GM21528 (cell line): ENCODE data around the gene KCNK3.
"Not testable (repeated sequence)": the region's sequence is repeated elsewhere in the genome, so short reads cannot be mapped to it uniquely, and the experiment has no call there.

ENCODE experiments used
- ATAC-seq: cut with Tn5 transposase; IDR thresholded peaks from one replicate; pipeline ENCODE4 v1.9.1; 2021; ENCODE audit warnings: mild to moderate bottlenecking, moderate library complexity; ENCODE audit not compliant: unreplicated experiment, low FRiP score

The KCNK3 gene

DNA sequence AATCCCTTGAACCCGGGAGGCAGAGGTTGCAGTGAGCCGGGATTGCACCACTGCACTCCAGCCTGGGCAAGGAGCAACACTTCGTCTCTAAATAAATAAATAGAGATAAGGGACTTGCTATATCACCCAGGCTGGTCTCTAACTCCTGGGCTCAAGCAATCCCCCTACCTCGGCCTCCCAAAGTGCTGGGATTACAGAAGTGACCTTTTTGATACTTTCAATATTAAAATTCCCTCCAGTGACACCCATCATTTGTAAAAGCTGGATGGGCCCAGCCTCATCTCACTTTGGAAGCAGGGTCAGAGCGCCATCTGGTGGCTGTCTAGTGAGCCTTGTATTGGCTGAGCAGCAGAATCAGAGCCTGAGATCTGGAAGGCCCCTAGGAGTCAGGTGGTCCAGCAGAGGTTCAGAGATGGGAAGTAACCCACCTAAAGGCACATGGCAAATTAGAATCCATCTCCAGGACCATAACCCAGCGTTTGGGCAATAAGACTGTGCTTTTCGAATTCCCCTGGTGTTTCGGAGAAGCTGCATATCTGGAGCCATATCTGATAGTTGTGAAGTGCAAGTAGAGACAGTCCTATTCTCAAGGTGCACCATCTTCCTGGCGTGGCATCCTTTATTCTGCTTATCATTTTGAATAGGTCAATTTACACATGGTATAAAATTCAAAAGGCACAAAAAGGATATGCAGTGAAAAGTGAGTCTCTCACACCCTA, 53.2 kb downstream of the KCNK3 start:
- ATAC-seq, result no peak

- ATAC-seq, result no peak
Observed at GRCh38 chr2:26746934-26747333, 54.4 kb downstream of the KCNK3 start.

DNA sequence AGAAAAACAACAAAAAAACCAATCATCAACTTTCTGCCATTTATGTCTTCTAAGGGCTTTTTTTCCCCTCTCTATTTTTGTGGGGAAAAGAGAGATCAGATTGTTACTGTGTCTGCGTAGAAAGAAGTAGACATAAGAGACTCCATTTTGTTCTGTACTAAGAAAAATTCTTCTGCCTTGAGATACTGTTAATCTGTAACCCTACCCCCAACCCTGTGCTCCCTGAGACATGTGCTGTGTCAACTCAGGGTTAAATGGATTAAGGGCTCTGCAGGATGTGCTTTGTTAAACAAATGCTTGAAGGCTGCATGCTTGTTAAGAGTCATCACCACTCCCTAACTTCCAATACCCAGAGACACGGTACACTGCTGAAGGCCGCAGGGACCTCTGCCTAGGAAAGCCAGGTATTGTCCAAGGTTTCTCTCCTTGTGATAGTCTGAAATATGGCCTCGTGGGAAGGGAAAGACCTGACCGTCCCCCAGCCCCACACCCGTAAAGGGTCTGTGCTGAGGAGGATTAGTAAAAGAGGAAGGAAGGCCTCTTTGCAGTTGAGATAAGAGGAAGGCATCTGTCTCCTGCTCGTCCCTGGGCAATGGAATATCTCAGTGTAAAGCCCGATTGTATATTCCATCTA, 57.4 kb downstream of the KCNK3 start:
- ATAC-seq, result not testable (repeated sequence)

GRCh38 chr2:26750467-26750866, 57.9 kb downstream of the KCNK3 start:
- not testable (repeated sequence) for ATAC-seq

DNA sequence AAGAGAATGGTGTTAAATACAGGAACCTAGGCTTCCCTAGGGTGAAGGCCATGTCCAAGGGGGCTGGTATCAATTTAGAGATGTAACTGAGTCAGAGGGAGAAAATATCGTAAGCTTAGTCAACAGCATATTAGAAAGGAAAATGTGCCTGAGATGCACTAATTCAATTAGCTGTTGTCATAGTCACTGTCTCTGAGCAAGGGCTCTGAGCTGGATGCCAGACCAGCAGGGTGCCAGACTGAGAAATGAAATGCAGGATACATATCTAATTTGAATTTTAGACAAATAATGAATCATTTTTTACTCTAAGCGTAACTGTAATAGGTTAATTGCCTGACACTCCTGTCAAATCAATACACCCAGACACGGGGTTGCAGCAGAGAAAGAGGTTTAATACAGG, 60.1 kb downstream of the KCNK3 start:
- ATAC-seq, result no peak

GRCh38 chr2:26754539-26754938, 62.0 kb downstream of the KCNK3 start:
- no peak for ATAC-seq

GRCh38 chr2:26754972-26755670, 62.6 kb downstream of the KCNK3 start:
- ATAC-seq, result no peak

- no peak for ATAC-seq
Observed at GRCh38 chr2:26756337-26756736, 63.8 kb downstream of the KCNK3 start.

- ATAC-seq, result no peak
Observed at GRCh38 chr2:26757873-26758789, 65.6 kb downstream of the KCNK3 start.

- no peak for ATAC-seq
Observed at GRCh38 chr2:26758790-26759321, 66.3 kb downstream of the KCNK3 start.

GRCh38 chr2:26759845-26760244, 67.3 kb downstream of the KCNK3 start:
- no peak for ATAC-seq

GRCh38 chr2:26760991-26761390, 68.5 kb downstream of the KCNK3 start:
- ATAC-seq, result not testable (repeated sequence)

DNA sequence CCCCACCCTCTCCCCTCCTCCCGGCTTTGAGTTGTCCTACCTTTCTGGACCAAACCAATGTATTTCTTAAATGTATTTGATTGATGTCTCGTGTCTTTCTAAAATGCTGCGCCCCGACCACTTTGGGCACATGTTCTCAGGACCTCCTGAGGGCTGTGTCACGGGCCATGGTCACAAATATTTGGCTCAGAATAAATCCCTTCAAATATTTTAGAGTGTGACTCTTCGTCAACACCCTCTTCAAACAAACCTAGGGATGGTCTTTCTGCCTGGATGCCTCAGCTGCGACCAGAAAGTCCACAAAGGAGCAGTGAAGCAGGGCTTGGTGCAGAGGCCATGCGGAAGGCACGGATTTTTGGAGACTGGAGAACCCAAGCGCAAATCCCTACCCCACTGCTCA, 70.5 kb downstream of the KCNK3 start:
- no peak for ATAC-seq

GRCh38 chr2:26764078-26764887, 71.8 kb downstream of the KCNK3 start, which contains the start of gene SLC35F6:
Gene SLC35F6, plus strand, starts transcription at chr2:26764284. Its CDS starts 66 bp downstream, at chr2:26764350.
- ATAC-seq, result peak; percentile 83

GRCh38 chr2:26764906-26765305, 72.4 kb downstream of the KCNK3 start:
- no peak for ATAC-seq

GRCh38 chr2:26765475-26766200, 73.1 kb downstream of the KCNK3 start:
- no peak for ATAC-seq

DNA sequence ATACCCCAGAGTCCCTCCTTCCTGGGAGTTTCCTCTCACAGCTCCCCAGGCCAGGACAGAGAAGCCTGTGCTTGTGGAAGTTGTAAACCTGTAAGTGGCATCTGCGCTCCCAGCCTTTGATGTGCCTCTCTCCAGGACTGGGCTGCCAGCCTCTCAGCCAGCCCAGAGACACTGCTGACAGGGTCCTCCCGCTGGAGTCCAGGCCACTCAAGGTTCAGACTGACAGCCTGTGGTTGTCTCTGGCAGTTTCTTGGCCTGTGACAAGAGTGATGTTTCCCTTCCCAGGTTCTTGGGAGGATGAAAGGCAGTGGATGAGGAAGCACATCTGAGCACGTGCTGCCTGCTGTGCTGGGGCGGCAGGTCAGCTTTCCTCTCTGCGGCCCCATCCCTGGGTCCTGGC, 74.6 kb downstream of the KCNK3 start:
- ATAC-seq, result no peak

DNA sequence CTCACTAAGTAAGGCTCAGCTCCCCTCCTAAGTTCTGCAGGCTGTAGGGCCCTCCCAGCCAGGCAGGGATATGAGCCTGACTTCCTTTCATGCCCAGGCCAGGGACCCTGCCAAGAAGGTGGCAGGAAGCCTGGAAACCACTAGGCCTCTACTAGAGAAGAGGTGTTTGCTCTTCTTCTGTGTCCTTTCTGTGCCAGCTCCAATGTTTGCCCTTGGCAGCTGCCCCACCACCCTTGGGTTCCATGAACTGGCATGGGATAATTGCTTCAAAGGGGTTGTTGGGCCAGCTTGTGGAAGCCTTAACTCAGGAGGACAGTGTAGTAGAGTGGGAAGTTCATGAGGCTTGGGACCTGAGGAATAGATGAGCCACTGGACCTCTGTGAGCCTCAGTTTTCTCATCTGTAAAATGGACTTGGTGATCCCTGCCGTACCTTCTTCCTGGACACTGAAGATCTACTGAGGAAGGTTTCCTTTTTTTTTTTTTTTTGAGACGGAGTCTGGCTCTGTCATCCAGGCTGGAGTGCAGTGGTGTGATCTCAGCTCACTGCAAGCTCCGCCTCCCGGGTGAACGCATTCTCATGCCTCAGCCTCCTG, 75.5 kb downstream of the KCNK3 start:
- ATAC-seq, result no peak

DNA sequence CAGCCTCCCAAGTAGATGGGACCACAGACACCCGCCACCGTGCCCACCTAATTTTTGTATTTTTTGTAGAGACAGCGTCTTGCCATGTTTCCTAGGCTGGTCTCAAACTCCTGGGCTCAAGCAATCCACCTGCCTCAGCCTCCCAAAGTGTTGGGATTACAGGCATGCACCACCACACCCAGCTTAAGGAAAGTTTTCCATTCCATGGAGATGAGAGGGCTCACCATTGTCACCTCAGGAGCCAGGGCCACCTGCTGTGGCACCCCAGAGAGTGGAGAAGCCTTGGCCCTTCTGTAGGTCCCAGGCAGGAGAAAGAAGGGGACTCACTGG, 76.2 kb downstream of the KCNK3 start:
- ATAC-seq, result no peak
